ENCODE results near the gene HERC6.
"Not testable (repeated sequence)": the region's sequence is repeated elsewhere in the genome, so short reads cannot be mapped to it uniquely, and the experiment has no call there.

Gene HERC6

GRCh38 chr4:88391703-88392102, 13.1 kb downstream of the HERC6 start:
- no peak for DNase-seq

- no peak for DNase-seq
Measured at GRCh38 chr4:88396681-88397080, 18.0 kb downstream of the HERC6 start.

GRCh38 chr4:88398381-88398780, 19.7 kb downstream of the HERC6 start:
- no peak for DNase-seq

GRCh38 chr4:88409206-88409605, 30.6 kb downstream of the HERC6 start:
- DNase-seq: no peak

- no peak for DNase-seq
Measured at GRCh38 chr4:88409789-88410188, 31.1 kb downstream of the HERC6 start.

DNA sequence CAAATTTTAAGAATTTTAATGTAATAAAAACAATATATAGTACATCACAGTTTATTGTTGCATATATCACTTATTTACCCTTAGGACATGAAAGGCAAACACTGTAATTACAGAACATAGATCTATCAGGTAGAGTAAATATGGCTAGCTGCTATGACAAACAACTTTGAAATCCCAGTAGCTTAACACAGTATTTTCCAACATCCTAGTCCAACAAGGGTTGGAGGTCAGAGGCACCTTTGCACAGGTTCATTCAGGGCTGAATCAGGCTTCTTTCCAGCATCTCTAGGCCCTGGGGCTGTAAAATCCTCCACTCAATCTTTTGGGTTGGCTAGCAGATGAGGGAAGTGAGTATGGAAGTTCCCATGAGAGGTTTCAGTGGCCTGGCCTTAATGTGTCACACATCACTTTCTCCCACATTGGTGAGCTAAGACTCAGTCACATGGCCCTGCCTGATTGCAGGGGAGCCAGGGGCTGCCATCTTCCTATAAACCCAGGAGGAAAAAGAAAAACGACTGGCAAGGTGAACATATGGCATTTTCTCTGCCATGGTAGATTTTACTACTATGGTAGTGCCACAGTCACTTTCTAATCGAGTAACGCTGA, 32.9 kb downstream of the HERC6 start:
- DNase-seq: no peak

DNA sequence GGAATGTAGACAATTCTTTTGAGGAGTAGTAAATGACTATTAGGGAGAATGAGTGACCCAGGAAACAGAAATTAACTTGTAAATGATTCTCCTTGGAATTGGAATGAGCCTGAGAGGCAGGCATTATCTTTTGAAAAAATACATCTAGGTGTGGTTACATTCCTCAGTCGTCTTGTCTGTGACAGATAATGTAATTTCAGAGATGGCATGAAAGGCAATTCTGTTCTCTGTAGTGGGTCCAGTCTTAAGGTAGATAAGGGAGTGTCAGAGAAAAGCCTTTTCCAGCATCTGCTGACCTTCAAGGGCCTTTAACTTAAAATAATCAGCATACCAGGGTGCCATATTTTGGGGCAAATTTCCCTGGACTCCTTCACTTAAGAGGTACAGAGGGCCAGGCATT, 35.1 kb downstream of the HERC6 start:
- DNase-seq: no peak

- no peak for DNase-seq
Measured at GRCh38 chr4:88414755-88415154, 36.1 kb downstream of the HERC6 start.

DNA sequence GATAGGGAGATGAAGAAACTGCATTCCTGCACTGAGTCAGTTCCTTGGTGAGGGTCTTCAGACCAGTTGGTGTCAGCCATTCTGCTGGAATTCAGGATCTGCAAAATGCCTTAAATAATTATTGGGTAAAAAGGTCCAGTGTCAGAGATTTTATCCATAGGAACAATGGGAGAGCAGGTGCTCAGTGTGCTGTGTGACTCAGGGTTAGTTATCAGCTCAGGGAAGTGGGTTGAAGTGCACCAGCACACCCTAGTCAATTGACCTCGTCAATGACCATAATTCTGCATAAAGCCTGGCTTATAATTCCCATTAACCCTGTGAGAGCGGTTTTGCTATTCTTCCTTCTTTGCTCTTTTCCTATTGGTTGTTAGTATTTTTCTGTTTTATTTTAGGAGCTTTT, 37.3 kb downstream of the HERC6 start:
- DNase-seq: no peak

DNA sequence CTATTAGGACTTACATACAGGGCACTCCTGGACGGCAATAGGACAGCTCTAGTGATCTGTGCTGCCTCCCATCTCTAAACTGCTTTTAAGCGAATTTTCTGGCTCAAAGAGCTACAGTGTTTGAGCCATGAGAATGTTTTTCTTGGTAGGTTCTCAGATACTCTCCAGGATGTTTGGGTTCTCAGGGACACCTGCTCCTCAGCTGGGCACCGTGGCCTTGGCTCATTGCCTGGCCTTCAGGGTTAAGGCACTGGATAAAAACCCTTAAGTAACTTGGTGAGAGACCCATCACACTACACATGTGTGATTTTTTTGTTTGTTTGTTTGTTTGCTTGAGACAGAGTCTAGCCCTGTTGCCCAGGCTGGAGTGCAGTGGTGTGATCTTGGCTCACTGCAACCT, 39.8 kb downstream of the HERC6 start:
- no peak for DNase-seq

DNA sequence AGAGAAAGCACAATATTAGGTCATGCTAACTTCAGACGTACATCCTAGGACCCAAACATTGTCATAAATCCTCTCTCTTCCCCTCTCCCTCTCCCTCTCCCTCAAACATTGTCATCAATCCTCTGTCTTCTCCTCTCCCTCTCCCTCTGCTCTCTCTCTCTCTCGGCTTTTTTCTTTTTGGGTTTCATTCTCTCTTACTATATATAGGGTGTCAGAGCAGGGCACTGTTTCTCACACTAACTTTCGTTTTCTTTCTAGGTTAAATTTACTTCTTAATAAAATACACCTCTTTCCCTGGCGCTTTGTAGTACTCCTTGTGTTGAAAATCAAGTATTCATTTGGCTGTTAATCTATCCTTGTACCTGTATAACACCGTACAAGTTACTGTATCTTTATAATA, 41.2 kb downstream of the HERC6 start:
- DNase-seq: no peak

DNA sequence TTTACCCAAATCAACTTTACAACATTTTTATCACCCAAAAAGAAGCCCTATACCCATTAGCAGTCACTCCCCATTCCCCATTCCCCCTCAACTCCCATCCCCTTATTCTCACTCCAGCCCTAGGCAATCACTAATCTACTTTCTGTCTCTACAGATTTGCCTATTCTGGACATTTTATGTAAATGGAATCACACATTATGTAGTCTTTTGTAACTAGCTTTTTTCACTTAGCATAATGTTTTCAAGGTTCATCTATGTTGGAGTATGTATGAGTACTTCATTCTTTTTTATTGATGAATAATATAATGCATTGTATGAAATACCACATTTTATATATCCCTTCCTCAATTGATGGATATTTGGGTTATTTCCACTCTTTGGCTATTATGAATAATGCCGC, 42.2 kb downstream of the HERC6 start:
- DNase-seq: no peak

DNA sequence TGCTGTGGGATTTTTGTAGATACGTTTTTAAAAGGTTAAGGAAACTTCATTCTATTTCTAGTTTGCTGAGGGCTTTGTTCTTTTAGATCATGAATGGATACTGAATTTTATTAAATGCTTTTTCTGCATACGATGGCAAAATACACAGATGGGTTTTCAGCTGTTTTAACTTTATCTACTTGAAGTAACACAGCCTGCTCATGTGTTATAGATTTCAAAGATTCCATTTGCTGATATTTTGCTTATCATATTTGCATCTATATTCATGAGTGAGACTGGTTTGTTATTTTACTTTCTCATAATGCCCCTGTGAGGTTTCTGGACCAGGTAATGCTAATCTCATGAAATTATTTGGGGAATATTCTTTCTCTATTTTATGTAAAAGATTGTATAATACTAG, 43.8 kb downstream of the HERC6 start:
- DNase-seq: no peak

GRCh38 chr4:88429401-88429800, 50.7 kb downstream of the HERC6 start:
- DNase-seq: no peak

DNA sequence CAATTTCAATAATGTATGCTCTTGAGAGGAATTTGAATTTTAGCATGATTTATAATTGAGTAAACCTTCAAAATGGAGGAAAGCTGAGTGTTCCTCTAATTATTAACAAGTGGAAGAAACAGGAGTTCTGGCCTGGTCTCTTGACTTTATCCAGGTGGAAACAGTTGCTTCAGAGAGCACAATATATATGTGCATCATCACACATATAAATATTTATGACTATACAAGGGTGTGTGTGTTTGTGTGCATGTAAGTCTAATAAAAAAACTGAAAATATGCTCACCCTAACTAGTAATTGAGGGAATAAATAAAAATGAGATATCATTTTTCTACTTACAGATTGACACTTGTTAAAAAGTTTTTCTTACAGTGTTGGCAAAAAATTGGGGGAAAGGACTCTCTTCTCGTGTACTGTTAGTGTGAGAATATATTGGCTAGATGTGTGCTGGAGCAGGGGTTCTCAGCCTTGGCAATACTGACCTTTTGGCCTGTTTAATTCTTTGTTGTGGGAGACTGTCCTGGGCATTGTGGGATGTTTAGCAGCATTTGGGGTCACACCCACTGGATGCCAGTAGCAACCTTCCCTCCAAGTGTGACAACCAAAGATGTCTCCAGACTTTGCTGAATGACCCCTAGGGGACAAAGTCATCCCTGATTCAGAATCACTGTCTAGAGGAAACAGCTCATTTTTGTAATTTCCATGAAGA, 57.5 kb downstream of the HERC6 start:
- no peak for DNase-seq

DNA sequence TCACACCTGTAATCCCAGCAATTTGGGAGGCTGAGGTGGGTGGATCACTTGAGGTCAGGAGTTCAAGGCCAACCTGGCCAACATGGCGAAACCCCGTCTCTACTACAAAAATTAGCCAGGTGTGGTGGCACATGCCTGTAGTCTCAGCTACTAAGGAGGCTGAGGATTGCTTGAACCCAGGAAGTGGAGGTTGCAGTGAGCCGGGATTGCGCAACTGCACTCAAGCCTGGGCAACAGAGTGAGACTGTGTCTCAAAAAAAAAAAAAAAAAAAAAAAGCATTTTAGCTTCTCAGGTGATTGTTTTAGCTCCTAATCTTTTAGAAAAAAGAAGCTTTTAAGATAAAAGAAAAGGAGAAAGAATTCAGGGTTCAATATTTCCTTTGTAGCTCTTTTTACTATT, 59.2 kb downstream of the HERC6 start:
- DNase-seq: not testable (repeated sequence)

DNA sequence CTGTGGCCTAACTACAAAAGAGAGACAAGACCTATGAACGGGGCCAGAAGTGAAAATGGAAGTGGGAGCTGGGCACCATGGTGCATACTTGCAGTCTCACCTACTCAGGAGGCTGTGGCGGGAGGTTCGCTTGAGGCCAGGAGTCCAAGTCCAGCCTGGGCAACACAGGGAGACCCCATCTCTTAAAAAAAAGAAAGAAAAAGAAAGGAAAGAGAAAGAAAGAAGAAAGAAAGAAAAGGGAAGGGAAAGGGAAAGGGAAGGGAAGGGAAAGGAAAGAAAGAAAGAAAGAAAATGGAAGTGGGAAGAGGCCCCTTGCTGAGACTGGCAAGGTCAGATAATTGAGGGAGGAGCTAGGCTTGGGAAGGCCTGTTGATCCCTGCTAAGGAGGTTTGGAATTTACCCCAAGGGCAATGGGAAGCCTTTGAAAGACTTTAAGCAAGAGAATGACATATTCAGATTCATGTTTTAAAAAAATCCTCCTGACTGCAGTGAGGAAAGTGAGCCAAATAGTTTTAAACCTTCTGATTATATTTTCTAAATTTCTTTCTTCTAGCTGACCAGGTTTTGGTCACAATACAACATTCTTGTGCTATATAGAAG, 60.6 kb downstream of the HERC6 start:
- DNase-seq: no peak

DNA sequence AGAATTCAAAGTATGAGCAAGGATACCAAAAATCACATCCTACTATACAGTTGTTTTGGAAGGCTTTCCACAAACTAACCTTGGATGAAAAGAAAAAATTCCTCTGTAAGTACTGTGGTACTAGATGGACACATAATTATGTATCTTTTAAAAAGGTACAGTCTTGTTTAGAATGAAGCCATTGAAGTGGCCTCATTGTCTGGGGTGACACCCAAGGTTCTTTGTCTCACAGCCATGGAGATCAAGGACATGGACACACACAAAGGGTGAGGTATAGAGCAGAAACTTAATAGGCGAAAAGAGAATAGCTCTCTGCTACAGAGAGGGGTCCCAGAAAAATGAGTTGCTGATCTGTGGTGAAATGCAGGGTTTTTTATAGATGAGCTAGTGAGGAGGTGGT, 61.5 kb downstream of the HERC6 start:
- DNase-seq: no peak

- no peak for DNase-seq
Measured at GRCh38 chr4:88441696-88442095, 63.0 kb downstream of the HERC6 start.

- DNase-seq: no peak
Measured at GRCh38 chr4:88442689-88443191, 64.1 kb downstream of the HERC6 start.

- no peak for DNase-seq
Measured at GRCh38 chr4:88443486-88443885, 64.8 kb downstream of the HERC6 start.

GRCh38 chr4:88445252-88445651, 66.6 kb downstream of the HERC6 start:
- DNase-seq: no peak

DNA sequence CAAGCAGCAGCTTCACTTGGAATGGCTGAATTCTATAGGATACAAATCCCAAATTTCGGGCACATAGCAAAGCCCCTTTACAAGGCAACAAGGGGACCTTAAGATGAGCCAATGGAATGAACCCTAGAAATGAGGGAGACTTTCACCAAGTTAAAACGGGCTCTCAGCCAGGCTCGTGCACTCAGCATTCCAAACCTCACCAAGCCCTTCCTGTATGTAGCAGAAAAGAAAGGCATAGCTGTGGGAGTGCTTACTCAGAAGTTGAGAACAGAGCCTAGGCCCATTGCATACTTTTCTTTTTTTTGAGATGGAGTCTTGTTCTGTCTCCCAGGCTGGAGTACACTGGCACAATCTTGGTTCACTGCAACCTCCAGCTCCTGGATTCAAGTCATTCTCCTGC, 67.5 kb downstream of the HERC6 start:
- DNase-seq: no peak

GRCh38 chr4:88447371-88448095, 68.9 kb downstream of the HERC6 start:
- no peak for DNase-seq

Data from kidney glomerular epithelial cell (primary cell).